Adrenal gland (tissue), 5 donors: ENCODE data around the gene EIF4G2.
"Not testable (repeated sequence)": the region's sequence is repeated elsewhere in the genome, so short reads cannot be mapped to it uniquely, and the experiment has no call there.

Experiments
- CTCF ChIP-seq, 6 experiments: fragments of 450-650 bp in 4 of 6; fragments of 200-600 bp in 2 of 6; sonication (generic) in 1 of 6; IDR thresholded peaks; 1 replicate in 5 of 6; 2 replicates in 1 of 6; pipeline versions ENCODE4 v1.5.1 to v1.8.0; 2016 to 2021; ENCODE audit warnings: antibody characterized with exemption in 6 of 6, mild to moderate bottlenecking in 2 of 6, moderate library complexity in 1 of 6
- POLR2A ChIP-seq, 2 donors: fragments of 450-650 bp; IDR thresholded peaks; one replicate each; pipeline ENCODE4 v1.6.1; 2017; ENCODE audit warnings: antibody characterized with exemption in 2 of 2, mild to moderate bottlenecking in 2 of 2, moderate library complexity in 1 of 2
- donor health status: DM: no; HTN: no; CAD: no.

GRCh38 chr11:10822491-10822890, 13.8 kb upstream of the EIF4G2 start:
- not testable (repeated sequence) for TF ChIP-seq CTCF, POLR2A (IDR thresholded peaks at IDR 0.05)
